Astrocyte of the cerebellum (primary cell): ENCODE results near the gene NEK6.

Source experiments
- DNase-seq: peaks from one replicate; pipeline ENCODE4 v3.0.0-alpha.2; 2011; ENCODE audit warnings: low read depth
- H3K4me3 ChIP-seq: 2 replicates; pipeline ENCODE4 v1.5.1; 2011; ENCODE audit warnings: mild to moderate bottlenecking, low read depth, low read length, moderate library complexity
- CTCF ChIP-seq: IDR thresholded peaks from 2 replicates; pipeline ENCODE4 v1.5.1; 2012; ENCODE audit warnings: low read length, low read depth, moderate library complexity, mild to moderate bottlenecking; ENCODE audit errors: missing control alignments
- in situ Hi-C: cut with HindIII; loops from 2 replicates; pipeline ENCODE4 v1.10.0; 2017; ENCODE audit warnings: low sequenced_read_pairs

The NEK6 gene

GRCh38 chr9:124328285-124328684 lies 70.5 kb downstream of the NEK6 start:
- H3K4me3 ChIP-seq: no peak overlapping the region
- no peak for TF ChIP-seq CTCF
- in situ Hi-C loops: no loop called here
- DNase-seq: no peak

GRCh38 chr9:124329206-124329792 lies 71.5 kb downstream of the NEK6 start:
- H3K4me3 ChIP-seq: no peak overlapping the region
- no peak for DNase-seq
- in situ Hi-C loops: no loop called here
- no peak for TF ChIP-seq CTCF

- in situ Hi-C loops: no loop called here
- no peak for TF ChIP-seq CTCF
- no peak overlapping the region for H3K4me3 ChIP-seq
- no peak for DNase-seq
Measured at GRCh38 chr9:124330011-124330697, 72.4 kb downstream of the NEK6 start.

GRCh38 chr9:124331580-124331979 lies 73.8 kb downstream of the NEK6 start:
- TF ChIP-seq CTCF: no peak
- DNase-seq: no peak
- no peak overlapping the region for H3K4me3 ChIP-seq
- in situ Hi-C loops: no loop called here

GRCh38 chr9:124332361-124333202 lies 74.8 kb downstream of the NEK6 start:
- DNase-seq: no peak
- H3K4me3 ChIP-seq: no peak overlapping the region
- TF ChIP-seq CTCF: no peak
- in situ Hi-C loops: no loop called here

GRCh38 chr9:124333203-124333579 lies 75.4 kb downstream of the NEK6 start:
- no peak overlapping the region for H3K4me3 ChIP-seq
- in situ Hi-C loops: no loop called here
- DNase-seq: no peak
- TF ChIP-seq CTCF: no peak
